CD4-positive, alpha-beta T cell treated with Interleukin-17A for 1 hour (primary cell): ENCODE measurements around the gene TP53INP2.

Source experiments
- DNase-seq: peaks from one replicate; pipeline ENCODE4 v3.0.0-alpha.2; 2020

TP53INP2 gene

DNA sequence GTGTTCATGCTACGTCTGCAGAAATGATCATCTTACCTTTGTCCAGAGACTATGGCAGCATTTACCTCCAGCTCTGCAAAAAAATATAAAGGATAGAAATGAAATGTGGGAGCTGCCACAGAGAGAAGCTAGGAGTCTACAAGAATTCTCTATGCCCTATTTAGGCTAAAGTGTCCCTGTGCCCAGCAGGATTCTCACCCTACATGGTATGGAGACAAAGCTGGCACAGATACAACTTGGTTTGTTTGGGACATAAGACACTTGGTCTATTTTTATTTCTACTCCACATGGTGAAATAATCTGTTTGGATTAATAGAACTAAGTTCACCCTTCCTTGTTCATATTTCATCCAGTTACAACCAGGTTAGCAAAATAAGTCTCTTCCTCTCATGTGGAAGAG, 28.4 kb downstream of the TP53INP2 start:
- DNase-seq = no peak

DNA sequence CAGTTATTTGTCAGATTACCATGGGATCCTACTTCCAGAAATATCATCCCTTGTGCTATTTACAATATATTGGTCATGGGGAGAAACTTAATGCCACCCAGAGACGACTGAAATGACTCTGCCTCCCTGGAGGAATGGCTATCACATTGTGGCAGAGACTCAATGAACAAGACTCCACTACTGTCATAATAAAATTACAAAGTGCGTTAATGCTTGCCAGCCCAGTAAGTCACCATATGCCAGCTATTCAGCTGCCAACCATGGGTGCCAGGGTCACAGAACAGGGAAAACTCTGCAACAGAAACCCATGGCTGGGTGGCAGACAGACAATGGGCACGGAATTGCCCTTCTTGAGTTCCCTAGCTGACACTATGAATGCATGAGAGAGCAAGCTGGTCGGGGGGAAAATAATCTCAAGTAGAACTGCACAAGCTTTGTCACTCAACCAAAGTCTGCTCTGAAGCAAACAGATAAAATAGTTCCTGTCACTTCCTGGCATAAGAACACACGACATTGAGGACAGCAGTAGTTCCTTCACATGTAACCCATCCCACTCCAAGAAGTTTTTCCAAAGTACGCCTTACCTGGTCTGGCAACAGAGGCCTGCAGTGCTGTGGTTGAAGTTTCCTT, 32.1 kb downstream of the TP53INP2 start:
- no peak for DNase-seq

DNA sequence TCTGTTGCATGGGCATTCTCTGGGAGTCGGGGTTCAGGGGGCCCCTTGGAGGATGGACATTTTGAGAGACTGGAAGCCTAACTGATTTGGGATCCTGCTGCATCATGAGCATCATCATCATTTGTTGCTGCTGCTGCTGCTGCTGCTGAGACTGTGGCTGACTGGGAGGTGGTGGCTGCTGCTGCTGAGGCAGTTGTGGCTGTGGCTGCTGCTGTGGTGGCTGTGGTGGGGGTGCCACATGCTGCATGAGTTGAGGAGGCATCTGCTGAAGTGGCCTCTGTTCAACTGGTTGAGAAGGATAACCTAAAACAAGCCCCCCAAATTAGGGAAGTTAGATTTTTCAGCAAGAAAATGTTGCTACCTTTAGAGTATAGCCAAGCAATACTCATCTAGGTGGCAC, 38.9 kb downstream of the TP53INP2 start:
- no peak for DNase-seq

DNA sequence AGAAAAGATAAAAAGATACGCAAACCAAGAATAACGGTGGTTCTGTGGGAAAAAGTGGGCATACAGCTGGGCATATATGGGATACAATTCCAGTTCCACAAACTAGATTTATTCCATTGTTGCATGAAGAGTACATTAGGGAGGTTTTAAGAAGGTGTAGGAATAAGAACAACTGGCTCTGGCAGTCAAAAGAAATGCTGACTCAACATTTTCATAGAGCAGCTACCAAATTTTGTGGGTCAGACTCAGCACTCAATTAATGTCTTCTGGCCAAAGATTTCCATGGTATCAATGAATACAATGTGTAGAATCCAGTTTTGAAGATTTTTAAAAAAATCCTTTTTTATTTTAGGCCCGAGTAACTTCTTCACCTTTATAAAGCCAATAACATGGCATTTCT, 40.2 kb downstream of the TP53INP2 start:
- no peak for DNase-seq

DNA sequence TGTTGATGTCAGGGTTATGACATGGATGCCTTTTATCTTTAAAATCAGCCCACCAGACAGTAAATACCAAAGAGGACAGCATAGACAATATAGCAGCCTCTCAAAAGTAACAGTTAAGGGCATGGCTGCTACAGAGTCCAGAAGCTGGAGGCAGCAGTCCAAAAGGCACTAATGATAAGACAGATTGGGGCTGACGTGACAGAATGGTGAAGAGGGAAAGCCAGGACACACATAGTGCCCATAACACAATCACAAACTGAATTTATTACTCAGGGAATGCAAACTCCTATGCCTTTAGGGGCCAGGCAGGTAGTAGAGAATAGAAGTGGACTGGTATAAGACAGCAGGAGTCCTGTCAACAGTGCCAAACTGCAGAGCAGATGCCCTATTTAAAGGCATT, 40.7 kb downstream of the TP53INP2 start:
- no peak for DNase-seq

DNA sequence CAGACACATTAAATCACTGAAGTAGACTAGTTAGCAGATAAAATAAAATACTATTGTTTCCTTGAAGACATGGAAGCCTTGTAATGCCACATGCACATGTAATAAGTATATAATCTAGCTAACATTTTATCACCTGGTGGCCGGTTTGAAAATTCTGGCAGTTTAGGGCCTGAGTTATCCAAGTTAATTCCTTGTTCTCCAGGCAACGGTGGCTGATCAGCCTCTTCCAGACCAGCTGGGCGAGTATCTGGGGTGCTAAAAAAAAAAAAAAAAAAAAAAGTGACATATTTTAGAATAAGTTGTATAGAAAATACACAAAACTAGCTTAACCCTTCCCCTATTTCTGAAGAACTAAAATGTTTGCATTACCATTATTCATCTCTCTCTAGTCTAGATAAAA, 42.5 kb downstream of the TP53INP2 start:
- DNase-seq = no peak

DNA sequence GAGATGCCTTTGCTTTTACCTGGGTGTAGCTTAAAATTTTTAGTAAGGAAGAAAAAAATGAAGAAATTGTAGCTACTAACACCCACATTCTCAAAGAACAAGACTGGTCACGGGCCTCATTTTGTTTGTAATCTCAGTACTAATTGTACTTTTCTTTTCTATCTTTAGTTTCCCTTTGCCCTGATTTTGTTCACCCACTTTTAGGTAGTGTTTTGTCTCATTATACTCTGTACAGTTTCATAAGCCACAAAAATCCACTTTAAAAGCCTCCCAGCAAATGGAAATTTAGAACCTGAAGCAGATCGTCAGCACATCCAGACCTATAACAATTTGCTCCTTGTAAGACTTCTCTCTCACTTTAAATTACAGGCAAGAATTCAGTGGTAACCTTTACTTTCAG, 43.3 kb downstream of the TP53INP2 start:
- DNase-seq = no peak

DNA sequence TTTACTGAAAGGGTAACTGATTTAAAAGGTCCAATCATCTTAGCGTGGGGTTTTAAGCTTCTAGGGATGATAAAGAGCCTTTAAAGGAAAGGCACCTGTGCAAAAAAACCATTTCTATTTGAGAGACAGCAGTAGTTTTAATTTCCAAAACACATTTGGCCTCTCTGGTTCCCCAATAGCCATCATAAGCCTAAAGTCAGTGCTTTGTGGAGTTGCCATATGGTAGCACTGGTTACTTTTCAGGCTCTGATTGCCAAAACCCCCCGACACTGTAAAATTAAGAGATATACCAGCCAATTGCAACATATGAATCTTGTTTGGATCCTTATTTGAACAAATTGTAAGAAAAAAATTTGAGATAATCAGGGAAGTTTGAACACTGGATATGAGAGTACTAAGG, 44.6 kb downstream of the TP53INP2 start:
- DNase-seq = no peak

DNA sequence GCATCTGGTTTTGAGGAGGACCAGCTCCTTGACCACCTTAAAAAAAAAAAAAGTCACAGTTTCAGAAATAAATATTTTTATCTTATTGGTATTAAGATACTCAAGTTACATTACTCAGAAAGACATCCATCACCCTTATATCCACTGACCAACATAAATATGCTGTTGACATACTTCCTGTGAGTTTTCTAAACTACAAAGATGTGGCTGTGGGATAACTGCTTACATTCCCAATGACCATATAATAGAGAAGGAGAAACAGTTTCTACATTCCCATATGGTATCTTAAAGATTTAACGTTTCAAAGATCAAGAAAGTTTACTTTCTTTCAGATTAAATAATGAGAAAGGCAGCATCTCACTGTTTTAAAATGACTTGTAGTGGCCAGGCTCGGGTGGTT, 46.3 kb downstream of the TP53INP2 start:
- DNase-seq = no peak

DNA sequence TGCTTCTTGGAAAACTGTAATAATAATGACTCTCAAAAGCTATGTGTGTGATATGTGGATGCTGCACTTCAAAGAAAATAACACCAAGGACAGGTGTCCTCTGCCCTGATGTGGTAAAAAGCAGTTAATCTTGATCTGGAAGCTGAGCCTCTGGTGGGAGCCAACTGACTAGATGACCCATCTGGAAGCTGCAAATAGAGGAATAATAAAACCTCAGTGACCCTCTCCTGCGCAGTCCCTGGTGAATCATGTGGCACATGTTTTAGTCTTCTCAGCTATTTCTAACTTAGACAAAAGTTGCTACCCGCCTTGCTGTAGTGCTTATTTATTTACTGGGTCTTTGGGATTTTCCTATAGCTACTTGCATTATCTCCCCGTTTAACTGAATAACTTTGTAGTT, 47.3 kb downstream of the TP53INP2 start:
- no peak for DNase-seq

DNA sequence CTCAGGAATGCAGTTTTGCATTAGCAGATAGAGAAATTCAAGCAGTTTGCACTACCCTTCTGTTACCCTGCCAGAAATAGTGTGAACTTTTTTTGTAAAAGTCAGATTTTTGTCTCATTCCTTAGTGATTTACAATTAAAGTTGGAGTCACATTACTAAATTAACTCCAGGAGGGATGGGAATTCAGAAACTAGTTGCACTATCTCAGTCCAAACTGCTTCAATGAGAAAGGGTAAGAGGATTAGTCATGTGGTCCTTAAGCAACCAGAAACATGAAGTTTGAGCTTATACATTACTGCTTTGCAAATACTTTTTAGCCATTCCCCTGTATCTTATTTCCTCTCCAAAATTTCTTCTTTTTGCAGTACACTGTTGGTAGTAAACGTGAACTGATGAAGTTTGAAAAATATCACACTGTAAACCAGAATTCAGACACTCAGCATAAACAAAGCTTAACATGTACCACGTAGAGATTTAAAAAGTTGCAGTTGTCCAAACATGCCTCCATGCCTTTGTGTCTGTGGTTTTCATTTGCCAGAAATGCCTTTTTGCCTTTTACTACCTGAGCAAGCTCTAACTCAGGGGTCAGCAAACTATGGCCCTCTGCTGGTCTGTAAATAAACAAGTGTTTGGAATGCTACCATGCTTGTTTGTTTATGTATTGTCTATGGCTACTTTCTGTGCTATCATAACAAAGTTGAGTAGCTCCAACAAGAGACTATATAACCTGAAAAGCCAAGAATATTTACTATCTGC, 49.7 kb downstream of the TP53INP2 start:
- no peak for DNase-seq

DNA sequence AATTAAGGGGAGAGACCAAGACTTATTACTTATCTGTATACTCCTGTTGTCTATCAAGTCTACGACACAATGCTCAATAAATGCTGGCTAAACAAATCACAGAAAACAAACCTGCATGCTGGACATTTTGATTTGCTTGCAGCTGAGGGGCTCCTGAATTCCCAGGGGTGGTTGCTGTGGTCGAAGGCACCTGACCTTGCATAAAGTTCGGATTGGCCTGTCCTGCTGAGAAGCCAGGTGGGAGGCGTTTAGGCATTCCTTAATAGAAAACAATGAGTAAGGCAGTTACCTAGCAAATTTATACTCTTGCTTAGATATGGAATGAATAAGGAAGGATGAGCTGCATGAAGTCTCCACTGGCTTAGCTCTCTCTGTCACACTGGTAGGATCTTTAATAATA, 50.5 kb downstream of the TP53INP2 start:
- no peak for DNase-seq

DNA sequence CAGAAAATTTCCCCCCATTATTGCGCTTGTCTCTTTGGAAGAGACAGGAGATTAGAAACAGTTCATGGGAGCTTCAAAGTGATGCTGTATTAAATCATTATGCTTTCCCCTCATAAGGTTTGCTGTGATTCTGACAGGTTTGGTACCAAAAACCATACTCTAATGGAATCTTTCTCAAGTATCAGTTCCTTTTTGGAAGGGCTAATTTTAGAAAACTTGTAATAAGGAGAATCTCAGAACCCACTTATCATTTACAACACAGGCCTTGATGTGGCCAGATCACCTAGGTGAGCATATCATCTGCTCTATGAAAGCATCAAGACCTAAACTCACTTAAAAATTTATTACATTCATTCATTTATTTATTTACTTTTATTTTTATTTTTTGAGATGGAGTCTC, 51.2 kb downstream of the TP53INP2 start:
- no peak for DNase-seq

DNA sequence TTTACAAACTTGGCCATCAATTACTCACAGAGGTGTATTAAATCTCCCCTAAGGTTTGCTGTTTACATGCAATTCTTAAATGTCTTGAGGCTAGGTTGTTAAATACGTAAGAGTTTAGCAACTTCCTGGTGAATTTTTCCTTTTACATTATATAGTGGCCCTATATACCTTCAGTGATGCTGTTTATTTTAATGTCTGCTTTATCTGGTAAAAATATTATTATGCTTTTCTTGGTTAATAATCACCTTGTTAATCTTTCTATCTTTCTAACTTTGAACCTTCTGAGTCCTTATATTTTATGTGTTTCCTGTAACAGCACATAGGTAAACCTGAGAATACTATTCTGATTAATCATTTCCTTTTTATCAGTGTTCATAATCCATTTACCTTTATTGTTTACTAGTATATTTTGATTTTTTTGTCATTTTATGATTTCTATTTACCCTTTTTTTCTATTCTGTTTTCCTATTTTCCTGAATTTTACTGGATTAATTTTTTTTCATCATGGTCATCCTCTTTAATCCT, 57.9 kb downstream of the TP53INP2 start:
- DNase-seq = no peak
